HepG2 (cell line): ENCODE measurements around the gene APLF. TPM values are rescaled to one million over a fixed set of nuclear protein-coding genes. Genes with fewer than 3 reads are reported as not detected.

Experiments used
- ELF1 ChIP-seq: sonication (generic); formaldehyde crosslinking; IDR thresholded peaks from 2 replicates; pipeline ENCODE4 v1.4.0; 2020; ENCODE audit warnings: missing genetic modification reagents
- FOXK1 ChIP-seq: sonication (generic); formaldehyde crosslinking; IDR thresholded peaks from 2 replicates; pipeline ENCODE4 v1.4.0; 2020; ENCODE audit warnings: low read depth, missing genetic modification reagents, borderline replicate concordance
- HDAC1 ChIP-seq: sonication (generic); formaldehyde crosslinking; IDR thresholded peaks from 2 replicates; pipeline ENCODE4 v1.5.1; 2020; ENCODE audit warnings: mild to moderate bottlenecking, missing genetic modification reagents
- JARID2 ChIP-seq: sonication (generic); formaldehyde crosslinking; IDR thresholded peaks from 2 replicates; pipeline ENCODE4 v1.8.1; 2023; ENCODE audit warnings: missing genetic modification reagents, inconsistent platforms; ENCODE audit not compliant: insufficient replicate concordance
- KAT8 ChIP-seq: IDR thresholded peaks from 2 replicates; pipeline ENCODE4 v1.6.1; 2016; ENCODE audit warnings: missing genetic modification reagents, missing compliant biosample characterization
- POLR2A ChIP-seq, 2 experiments: IDR thresholded peaks; 2 replicates each; pipeline ENCODE4 v1.6.1; 2011; ENCODE audit warnings: low read depth in 2 of 2, low read length in 2 of 2, mild to moderate bottlenecking in 1 of 2, moderate library complexity in 1 of 2; ENCODE audit not compliant: insufficient read depth in 1 of 2
- RXRB ChIP-seq: IDR thresholded peaks from 2 replicates; pipeline ENCODE4 v1.6.1; 2016; ENCODE audit warnings: borderline replicate concordance, missing genetic modification reagents, missing compliant biosample characterization
- SMC3 ChIP-seq: IDR thresholded peaks from 2 replicates; pipeline ENCODE4 v1.6.1; 2011; ENCODE audit warnings: low read length, improper control_type of control experiment
- XRCC5 ChIP-seq: fragments of 200-400 bp; formaldehyde crosslinking; optimal IDR thresholded peaks from 2 replicates; pipeline ENCODE3; 2017; ENCODE audit warnings: mild to moderate bottlenecking, low read length
- YEATS4 ChIP-seq: sonication (generic); formaldehyde crosslinking; IDR thresholded peaks from 2 replicates; pipeline ENCODE4 v1.4.0; 2020; ENCODE audit warnings: missing genetic modification reagents, borderline replicate concordance
- ZGPAT ChIP-seq: IDR thresholded peaks from 2 replicates; pipeline ENCODE4 v1.6.1; 2016; ENCODE audit warnings: mild to moderate bottlenecking
- ZNF629 ChIP-seq: sonication (generic); formaldehyde crosslinking; conservative IDR thresholded peaks from 2 replicates; pipeline ENCODE4 v1.5.0; 2020; ENCODE audit warnings: missing genetic modification reagents
- polyA plus RNA-seq, 8 experiments: library from polyadenylated mRNA; depleted of rRNA in 3 of 8; stranded (reverse) in 7 of 8; unstranded in 1 of 8; fragments of >200 nt; fragmentation: Illumina TruSeq in 4 of 8; extraction: Trizol in 4 of 8; gene quantifications; 2 replicates each; pipeline versions ENCODE4 v1.2.1 to v1.2.3, GENCODE V29; 2011 to 2016; ENCODE audit warnings: low read depth in 4 of 8, missing spikeins in 1 of 8, mixed read lengths in 1 of 8; ENCODE audit not compliant: insufficient read depth in 1 of 8
- total RNA-seq, 5 experiments: library from RNA; depleted of rRNA; stranded (reverse); fragments of >200 nt; fragmentation: Illumina TruSeq; extraction: Trizol; gene quantifications; 2 replicates each; pipeline ENCODE4 v1.2.3, GENCODE V29; 2016; ENCODE audit warnings: low read depth in 1 of 5
- TF ChIP-seq, protein P1 (sequence below): sonication (generic); formaldehyde crosslinking; IDR thresholded peaks from 2 replicates; pipeline ENCODE4 v1.5.0; 2020; ENCODE audit warnings: mild to moderate bottlenecking, missing genetic modification reagents, moderate library complexity
- TF ChIP-seq, protein P2 (sequence below): sonication (generic); formaldehyde crosslinking; conservative IDR thresholded peaks from 2 replicates; pipeline ENCODE4 v1.4.0; 2020; ENCODE audit warnings: mild to moderate bottlenecking, missing genetic modification reagents, moderate library complexity
- TF ChIP-seq, protein P3 (sequence below): IDR thresholded peaks from 2 replicates; pipeline ENCODE4 v1.6.1; 2016; ENCODE audit warnings: control low read depth
- TF ChIP-seq, protein P4 (sequence below): sonication (generic); formaldehyde crosslinking; IDR thresholded peaks from 2 replicates; pipeline ENCODE4 v1.5.1; 2020; ENCODE audit warnings: mild to moderate bottlenecking, moderate library complexity, missing genetic modification reagents
- TF ChIP-seq, protein P5 (sequence below): IDR thresholded peaks from 2 replicates; pipeline ENCODE4 v1.6.1; 2012; ENCODE audit warnings: low read depth, low read length, improper control_type of control experiment

Gene APLF
- total and polyA plus RNA-seq, 2 of the 13 experiments (the other 11 are each of a cell fraction or from before 2014, with no cell fraction given): 0.45 to 2.2 TPM

DNA sequence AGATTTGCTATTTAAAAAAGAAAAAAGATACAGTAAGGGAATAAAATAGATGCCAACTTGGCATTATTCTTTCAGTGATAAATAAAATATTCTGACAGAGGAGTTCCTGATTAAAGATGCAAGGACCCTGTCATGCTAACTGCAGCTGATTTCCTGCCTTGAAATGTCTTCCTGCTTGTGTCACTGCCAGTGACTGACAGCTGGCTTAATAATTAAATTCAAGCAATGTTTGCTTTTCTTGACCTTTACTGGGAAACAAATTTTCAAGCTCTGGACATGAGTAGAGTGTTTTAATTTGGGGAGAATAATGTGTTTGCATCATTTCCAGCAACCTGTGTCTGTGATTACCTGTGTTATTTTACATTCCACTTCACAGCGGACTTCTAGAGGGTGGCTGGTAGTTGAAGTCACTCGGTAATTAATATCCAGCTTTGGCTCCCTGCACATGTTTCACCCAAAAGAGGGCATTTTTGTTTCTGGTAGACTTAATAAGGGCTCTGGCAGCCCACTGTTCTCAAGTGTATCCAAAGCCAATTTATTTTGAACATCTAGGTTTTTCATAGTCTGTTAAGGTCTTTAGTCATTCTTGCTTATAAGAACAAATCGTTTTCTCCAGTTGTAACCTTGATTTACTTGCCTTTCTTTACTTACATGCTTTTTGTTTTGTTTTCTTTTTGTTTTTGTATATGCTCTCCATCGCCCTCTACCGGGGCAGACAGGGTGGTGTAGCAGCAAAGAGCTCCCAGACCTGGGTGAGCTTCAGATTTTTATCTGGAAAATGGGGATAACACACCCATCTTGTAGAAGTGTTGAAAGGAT is 127.5 kb downstream of the APLF start (continued):
- TF ChIP-seq YEATS4 (CRISPR knock-in tag) (0 out of 2 replicates have a peak, but pooled peaks have one; percentile 17), ELF1 (CRISPR knock-in tag) (0 out of 2 replicates have a peak, but pooled peaks have one; percentile 37), SMC3 (peak; percentile 75), XRCC5 (peak; percentile 27), ZGPAT (CRISPR knock-in tag) (0 out of 2 replicates have a peak, but pooled peaks have one; percentile 35), POLR2A (IDR thresholded peaks at IDR 0.05; ENCODE audit: insufficient read depth in 1 of 2, low read depth in 2 of 2, low read length in 2 of 2) (no peak), KAT8 (peak; percentile 49; the same call in 1 of the 2 replicates), JARID2 (CRISPR knock-in tag) (no peak), HDAC1 (CRISPR knock-in tag) (peak; percentile 29), FOXK1 (CRISPR knock-in tag) (peak; percentile 42; the same call in 1 of the 2 replicates), ZNF629 (CRISPR knock-in tag) (peak; percentile 86), RXRB (peak; percentile 8; the same call in 1 of the 2 replicates)
- TF ChIP-seq, protein P1, sequence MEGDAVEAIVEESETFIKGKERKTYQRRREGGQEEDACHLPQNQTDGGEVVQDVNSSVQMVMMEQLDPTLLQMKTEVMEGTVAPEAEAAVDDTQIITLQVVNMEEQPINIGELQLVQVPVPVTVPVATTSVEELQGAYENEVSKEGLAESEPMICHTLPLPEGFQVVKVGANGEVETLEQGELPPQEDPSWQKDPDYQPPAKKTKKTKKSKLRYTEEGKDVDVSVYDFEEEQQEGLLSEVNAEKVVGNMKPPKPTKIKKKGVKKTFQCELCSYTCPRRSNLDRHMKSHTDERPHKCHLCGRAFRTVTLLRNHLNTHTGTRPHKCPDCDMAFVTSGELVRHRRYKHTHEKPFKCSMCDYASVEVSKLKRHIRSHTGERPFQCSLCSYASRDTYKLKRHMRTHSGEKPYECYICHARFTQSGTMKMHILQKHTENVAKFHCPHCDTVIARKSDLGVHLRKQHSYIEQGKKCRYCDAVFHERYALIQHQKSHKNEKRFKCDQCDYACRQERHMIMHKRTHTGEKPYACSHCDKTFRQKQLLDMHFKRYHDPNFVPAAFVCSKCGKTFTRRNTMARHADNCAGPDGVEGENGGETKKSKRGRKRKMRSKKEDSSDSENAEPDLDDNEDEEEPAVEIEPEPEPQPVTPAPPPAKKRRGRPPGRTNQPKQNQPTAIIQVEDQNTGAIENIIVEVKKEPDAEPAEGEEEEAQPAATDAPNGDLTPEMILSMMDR (CRISPR knock-in tag): peak; percentile 65
- TF ChIP-seq, protein P2, sequence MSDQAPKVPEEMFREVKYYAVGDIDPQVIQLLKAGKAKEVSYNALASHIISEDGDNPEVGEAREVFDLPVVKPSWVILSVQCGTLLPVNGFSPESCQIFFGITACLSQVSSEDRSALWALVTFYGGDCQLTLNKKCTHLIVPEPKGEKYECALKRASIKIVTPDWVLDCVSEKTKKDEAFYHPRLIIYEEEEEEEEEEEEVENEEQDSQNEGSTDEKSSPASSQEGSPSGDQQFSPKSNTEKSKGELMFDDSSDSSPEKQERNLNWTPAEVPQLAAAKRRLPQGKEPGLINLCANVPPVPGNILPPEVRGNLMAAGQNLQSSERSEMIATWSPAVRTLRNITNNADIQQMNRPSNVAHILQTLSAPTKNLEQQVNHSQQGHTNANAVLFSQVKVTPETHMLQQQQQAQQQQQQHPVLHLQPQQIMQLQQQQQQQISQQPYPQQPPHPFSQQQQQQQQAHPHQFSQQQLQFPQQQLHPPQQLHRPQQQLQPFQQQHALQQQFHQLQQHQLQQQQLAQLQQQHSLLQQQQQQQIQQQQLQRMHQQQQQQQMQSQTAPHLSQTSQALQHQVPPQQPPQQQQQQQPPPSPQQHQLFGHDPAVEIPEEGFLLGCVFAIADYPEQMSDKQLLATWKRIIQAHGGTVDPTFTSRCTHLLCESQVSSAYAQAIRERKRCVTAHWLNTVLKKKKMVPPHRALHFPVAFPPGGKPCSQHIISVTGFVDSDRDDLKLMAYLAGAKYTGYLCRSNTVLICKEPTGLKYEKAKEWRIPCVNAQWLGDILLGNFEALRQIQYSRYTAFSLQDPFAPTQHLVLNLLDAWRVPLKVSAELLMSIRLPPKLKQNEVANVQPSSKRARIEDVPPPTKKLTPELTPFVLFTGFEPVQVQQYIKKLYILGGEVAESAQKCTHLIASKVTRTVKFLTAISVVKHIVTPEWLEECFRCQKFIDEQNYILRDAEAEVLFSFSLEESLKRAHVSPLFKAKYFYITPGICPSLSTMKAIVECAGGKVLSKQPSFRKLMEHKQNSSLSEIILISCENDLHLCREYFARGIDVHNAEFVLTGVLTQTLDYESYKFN (CRISPR knock-in tag): peak; percentile 54; the same call in 1 of the 2 replicates
- TF ChIP-seq, protein P3, sequence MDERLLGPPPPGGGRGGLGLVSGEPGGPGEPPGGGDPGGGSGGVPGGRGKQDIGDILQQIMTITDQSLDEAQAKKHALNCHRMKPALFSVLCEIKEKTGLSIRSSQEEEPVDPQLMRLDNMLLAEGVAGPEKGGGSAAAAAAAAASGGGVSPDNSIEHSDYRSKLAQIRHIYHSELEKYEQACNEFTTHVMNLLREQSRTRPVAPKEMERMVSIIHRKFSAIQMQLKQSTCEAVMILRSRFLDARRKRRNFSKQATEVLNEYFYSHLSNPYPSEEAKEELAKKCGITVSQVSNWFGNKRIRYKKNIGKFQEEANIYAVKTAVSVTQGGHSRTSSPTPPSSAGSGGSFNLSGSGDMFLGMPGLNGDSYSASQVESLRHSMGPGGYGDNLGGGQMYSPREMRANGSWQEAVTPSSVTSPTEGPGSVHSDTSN (CRISPR knock-in tag): peak; percentile 88
- TF ChIP-seq, protein P4, sequence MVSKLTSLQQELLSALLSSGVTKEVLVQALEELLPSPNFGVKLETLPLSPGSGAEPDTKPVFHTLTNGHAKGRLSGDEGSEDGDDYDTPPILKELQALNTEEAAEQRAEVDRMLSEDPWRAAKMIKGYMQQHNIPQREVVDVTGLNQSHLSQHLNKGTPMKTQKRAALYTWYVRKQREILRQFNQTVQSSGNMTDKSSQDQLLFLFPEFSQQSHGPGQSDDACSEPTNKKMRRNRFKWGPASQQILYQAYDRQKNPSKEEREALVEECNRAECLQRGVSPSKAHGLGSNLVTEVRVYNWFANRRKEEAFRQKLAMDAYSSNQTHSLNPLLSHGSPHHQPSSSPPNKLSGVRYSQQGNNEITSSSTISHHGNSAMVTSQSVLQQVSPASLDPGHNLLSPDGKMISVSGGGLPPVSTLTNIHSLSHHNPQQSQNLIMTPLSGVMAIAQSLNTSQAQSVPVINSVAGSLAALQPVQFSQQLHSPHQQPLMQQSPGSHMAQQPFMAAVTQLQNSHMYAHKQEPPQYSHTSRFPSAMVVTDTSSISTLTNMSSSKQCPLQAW (CRISPR knock-in tag): peak; percentile 73; the same call in 1 of the 2 replicates
- TF ChIP-seq, protein P5, sequence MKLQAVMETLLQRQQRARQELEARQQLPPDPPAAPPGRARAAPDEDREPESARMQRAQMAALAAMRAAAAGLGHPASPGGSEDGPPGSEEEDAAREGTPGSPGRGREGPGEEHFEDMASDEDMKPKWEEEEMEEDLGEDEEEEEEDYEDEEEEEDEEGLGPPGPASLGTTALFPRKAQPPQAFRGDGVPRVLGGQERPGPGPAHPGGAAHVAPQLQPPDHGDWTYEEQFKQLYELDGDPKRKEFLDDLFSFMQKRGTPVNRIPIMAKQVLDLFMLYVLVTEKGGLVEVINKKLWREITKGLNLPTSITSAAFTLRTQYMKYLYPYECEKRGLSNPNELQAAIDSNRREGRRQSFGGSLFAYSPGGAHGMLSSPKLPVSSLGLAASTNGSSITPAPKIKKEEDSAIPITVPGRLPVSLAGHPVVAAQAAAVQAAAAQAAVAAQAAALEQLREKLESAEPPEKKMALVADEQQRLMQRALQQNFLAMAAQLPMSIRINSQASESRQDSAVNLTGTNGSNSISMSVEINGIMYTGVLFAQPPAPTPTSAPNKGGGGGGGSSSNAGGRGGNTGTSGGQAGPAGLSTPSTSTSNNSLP: peak; percentile 86
